ENCODE results near the gene NRTN. TPM values are rescaled to one million over a fixed set of nuclear protein-coding genes. Genes with fewer than 3 reads are reported as not detected.

Gene NRTN
- total and polyA plus RNA-seq, 2 of the 4 experiments (the other 2 are of a cell fraction): 0.17 to 0.18 TPM

DNA sequence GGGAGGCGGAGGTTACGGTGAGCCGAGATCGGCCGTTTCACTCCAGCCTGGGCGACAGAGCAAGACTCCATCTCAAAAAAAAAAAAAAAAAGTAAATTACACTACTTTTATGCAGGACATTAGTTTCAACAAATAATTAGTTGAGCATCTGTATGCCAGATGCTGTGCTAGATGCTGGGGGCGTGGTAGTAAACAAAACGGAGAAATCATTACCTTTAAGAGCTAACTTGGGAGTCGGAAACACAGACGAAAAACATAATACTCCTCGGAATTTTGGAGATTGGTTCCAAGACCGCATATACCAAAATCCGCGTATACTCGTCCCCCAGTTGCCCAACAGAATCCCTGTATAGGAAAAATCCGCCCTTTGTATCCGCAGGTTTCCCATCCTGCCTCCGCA lies 12.6 kb upstream of the NRTN start:
- no TSS peak for BruUV-seq (replicated peaks)
- Histone ChIP-seq H3K56ac (ENCODE audit: extremely low read depth, insufficient read depth, low read length) (no peak overlapping the region), H2BK15ac (ENCODE audit: low read depth, low read length) (no peak overlapping the region), H2AK5ac (ENCODE audit: low read depth, low read length) (no peak overlapping the region), H3K4me2 (ENCODE audit: low read depth, low read length) (no peak overlapping the region), H3K79me1 (ENCODE audit: low read depth in 1 of 2, low read length in 2 of 2) (peaks cover 0 to 11% of the 10 kb centered on the region in 2 experiments; a peak in 2 of 4 replicates), H3K36me3 (ENCODE audit: control insufficient read depth, insufficient read depth, low read length) (peaks cover 21% of the 10 kb centered on the region), H3K9me3 (ENCODE audit: control insufficient read depth, insufficient read depth, low read length) (no peaks in the 10 kb centered on the region), H2AFZ (replicated peaks; ENCODE audit: low read length, poor library complexity) (no peak overlapping the region), H3K23ac (ENCODE audit: low read depth, low read length) (no peak overlapping the region), H3K4me3 (ENCODE audit: insufficient read depth, low read depth, low read length) (no peak overlapping the region), H3K14ac (replicated peaks; ENCODE audit: low read depth, low read length) (no peak overlapping the region), H3K18ac (ENCODE audit: low read depth, low read length) (no peak overlapping the region), H2AK9ac (replicated peaks; ENCODE audit: low read depth, low read length, poor library complexity) (no peak overlapping the region), H4K20me1 (ENCODE audit: insufficient read depth, low read length) (peaks cover 7% of the 10 kb centered on the region), H3K27ac (ENCODE audit: insufficient read depth, low read length) (no peak overlapping the region), H4K91ac (ENCODE audit: insufficient read depth, low read depth, low read length) (no peak overlapping the region), H3K4me1 (ENCODE audit: control insufficient read depth, insufficient read depth, low read length) (0 out of 2 replicates have a peak, but pooled peaks cover 2% of the 10 kb centered on the region), H3K27me3 (ENCODE audit: control insufficient read depth, insufficient read depth, low read length) (no peaks in the 10 kb centered on the region), H4K5ac (ENCODE audit: low read depth, low read length) (no peak overlapping the region), H4K8ac (ENCODE audit: low read depth in 2 of 2, low read length in 2 of 2) (no peak overlapping the region), H2BK5ac (ENCODE audit: low read depth, low read length, poor library complexity, severe bottlenecking) (no peak overlapping the region), H2BK120ac (ENCODE audit: low read depth, low read length) (no peak overlapping the region), H3K9ac (ENCODE audit: low read depth, low read length) (no peak overlapping the region), H3K9me1 (ENCODE audit: insufficient read depth, low read length) (0 out of 2 replicates have a peak, but pooled peaks cover 3% of the 10 kb centered on the region), H2BK20ac (ENCODE audit: low read depth, low read length) (no peak overlapping the region), H3K4ac (ENCODE audit: low read depth, low read length) (no peak overlapping the region)
- ATAC-seq (ENCODE audit: low read depth) (no peak), DNase-seq (no peak)
- in situ Hi-C loops (cut with MboI; ENCODE audit: low sequenced_read_pairs) (no loop called here), intact Hi-C loops (cut with micrococcal nuclease) (loop anchor here (10.0 kb wide), 1 partner anchor 663 kb away; the partner anchor contains the start of gene SLC25A23), dilution Hi-C loops (cut with HindIII; ENCODE audit: low sequenced_read_pairs, unreplicated experiment) (no loop called here)
- TF ChIP-seq CEBPB (IDR thresholded peaks at IDR 0.05; ENCODE audit: low read depth, low read length) (no peak), MAFK (IDR thresholded peaks at IDR 0.05; ENCODE audit: low read depth, low read length) (no peak), SMC3 (IDR thresholded peaks at IDR 0.05; ENCODE audit: low read depth, low read length) (no peak), FOS (IDR thresholded peaks at IDR 0.05; ENCODE audit: low read depth, low read length) (no peak), MXI1 (IDR thresholded peaks at IDR 0.05; ENCODE audit: borderline replicate concordance, low read depth, low read length) (no peak), RFX5 (IDR thresholded peaks at IDR 0.05; ENCODE audit: low read depth, low read length) (no peak), NFE2L2 (IDR thresholded peaks at IDR 0.05; ENCODE audit: low read depth, low read length) (no peak), MAZ (IDR thresholded peaks at IDR 0.05; ENCODE audit: borderline replicate concordance, low read depth, low read length) (no peak), BHLHE40 (IDR thresholded peaks at IDR 0.05; ENCODE audit: low read depth, low read length) (no peak), RCOR1 (IDR thresholded peaks at IDR 0.05; ENCODE audit: insufficient replicate concordance, low read length) (no peak), CHD1 (IDR thresholded peaks at IDR 0.05; ENCODE audit: low read depth, low read length) (no peak), RAD21 (IDR thresholded peaks at IDR 0.05; ENCODE audit: low read length) (no peak)
- TF ChIP-seq, protein P1, sequence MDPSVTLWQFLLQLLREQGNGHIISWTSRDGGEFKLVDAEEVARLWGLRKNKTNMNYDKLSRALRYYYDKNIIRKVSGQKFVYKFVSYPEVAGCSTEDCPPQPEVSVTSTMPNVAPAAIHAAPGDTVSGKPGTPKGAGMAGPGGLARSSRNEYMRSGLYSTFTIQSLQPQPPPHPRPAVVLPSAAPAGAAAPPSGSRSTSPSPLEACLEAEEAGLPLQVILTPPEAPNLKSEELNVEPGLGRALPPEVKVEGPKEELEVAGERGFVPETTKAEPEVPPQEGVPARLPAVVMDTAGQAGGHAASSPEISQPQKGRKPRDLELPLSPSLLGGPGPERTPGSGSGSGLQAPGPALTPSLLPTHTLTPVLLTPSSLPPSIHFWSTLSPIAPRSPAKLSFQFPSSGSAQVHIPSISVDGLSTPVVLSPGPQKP (IDR thresholded peaks at IDR 0.05; ENCODE audit: borderline replicate concordance, low read depth, low read length): no peak
- TF ChIP-seq, protein P2, sequence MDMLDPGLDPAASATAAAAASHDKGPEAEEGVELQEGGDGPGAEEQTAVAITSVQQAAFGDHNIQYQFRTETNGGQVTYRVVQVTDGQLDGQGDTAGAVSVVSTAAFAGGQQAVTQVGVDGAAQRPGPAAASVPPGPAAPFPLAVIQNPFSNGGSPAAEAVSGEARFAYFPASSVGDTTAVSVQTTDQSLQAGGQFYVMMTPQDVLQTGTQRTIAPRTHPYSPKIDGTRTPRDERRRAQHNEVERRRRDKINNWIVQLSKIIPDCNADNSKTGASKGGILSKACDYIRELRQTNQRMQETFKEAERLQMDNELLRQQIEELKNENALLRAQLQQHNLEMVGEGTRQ (IDR thresholded peaks at IDR 0.05; ENCODE audit: low read depth, low read length): no peak
- TF ChIP-seq, protein P3, sequence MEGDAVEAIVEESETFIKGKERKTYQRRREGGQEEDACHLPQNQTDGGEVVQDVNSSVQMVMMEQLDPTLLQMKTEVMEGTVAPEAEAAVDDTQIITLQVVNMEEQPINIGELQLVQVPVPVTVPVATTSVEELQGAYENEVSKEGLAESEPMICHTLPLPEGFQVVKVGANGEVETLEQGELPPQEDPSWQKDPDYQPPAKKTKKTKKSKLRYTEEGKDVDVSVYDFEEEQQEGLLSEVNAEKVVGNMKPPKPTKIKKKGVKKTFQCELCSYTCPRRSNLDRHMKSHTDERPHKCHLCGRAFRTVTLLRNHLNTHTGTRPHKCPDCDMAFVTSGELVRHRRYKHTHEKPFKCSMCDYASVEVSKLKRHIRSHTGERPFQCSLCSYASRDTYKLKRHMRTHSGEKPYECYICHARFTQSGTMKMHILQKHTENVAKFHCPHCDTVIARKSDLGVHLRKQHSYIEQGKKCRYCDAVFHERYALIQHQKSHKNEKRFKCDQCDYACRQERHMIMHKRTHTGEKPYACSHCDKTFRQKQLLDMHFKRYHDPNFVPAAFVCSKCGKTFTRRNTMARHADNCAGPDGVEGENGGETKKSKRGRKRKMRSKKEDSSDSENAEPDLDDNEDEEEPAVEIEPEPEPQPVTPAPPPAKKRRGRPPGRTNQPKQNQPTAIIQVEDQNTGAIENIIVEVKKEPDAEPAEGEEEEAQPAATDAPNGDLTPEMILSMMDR (conservative IDR thresholded peaks at IDR 0.05; ENCODE audit: low read depth, low read length): no peak
- POLR2A ChIA-PET (ENCODE audit: unreplicated experiment): no interaction called here
- 96% methylated on average over 7 of the region's 18 CpGs; no CpG with 5 or more reads in 1 of the 2 experiments for WGBS, 2 experiments (ENCODE audit: extremely low coverage in 2 of 2, insufficient read length in 1 of 2)
- CTCF ChIA-PET: no interaction called here

Data from IMR-90 (cell line).